Measurements from ENCODE around the gene TPX2.

DNA sequence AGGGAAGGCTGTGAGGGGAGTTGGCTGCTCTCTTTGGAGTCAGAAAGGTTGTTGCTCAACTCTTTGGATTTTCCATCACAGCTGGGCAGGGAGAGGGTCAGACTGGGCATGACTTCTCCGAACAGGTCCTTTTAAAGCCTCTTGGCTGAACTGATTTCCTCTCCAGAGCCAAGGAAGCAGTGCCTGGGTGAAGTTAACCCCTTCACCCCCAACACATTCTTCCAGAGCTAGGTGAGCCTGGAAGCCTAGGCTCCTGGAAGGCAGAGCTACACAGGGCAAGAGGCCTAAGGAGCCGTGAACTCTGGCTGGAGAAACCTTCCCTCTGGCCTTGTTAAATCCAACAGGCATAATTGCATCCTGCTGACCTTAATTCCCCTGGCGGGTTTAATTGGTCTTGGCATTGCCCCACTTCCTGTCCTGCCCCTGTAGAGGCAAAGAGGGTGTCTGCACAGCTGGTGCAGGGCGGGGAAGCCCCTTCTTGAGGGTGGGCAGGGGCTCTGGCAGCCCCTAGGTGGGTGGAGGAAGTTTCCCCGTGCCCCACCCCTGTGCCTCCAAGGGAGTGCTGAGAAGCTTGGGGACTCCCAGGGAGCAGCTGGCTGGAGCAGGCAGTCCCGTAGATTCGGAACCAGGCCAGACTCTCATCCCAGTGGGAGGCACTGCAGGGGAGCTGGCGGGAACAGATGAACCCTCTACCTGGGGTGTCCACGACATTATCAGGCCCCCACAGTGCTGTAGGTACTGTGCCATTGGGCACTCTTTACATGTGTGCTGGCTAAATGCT is 76.5 kb downstream of the TPX2 start:
- no peak for TF ChIP-seq TAF1 (IDR thresholded peaks at IDR 0.05; ENCODE audit: borderline replicate concordance, low read depth, low read length)
- no peak for TF ChIP-seq POLR2A (IDR thresholded peaks at IDR 0.05; ENCODE audit: low read depth, low read length)

Measured in GM12892 (cell line).